ENCODE measurements around the gene RPS27. TPM values are rescaled to one million over a fixed set of nuclear protein-coding genes. Genes with fewer than 3 reads are reported as not detected.

The RPS27 gene
- total and polyA plus RNA-seq, 10 of the 15 experiments (the other 5 are each of a cell fraction or from before 2014, with no cell fraction given): 2,708 to 14,234 (median 8,874) TPM

- TF ChIP-seq RUNX3 (IDR thresholded peaks at IDR 0.05; ENCODE audit: low read length) (no peak), NFXL1 (IDR thresholded peaks at IDR 0.05; ENCODE audit: borderline replicate concordance) (no peak), SUZ12 (IDR thresholded peaks at IDR 0.05; ENCODE audit: unreplicated experiment) (no peak), MEF2B (IDR thresholded peaks at IDR 0.05; ENCODE audit: partially characterized antibody, poor library complexity, severe bottlenecking) (peak; percentile 38), IKZF1 (conservative IDR thresholded peaks at IDR 0.05) (peak; percentile 53), POLR2A (IDR thresholded peaks at IDR 0.05; ENCODE audit: low read depth, low read length) (no peak), CHD2 (IDR thresholded peaks at IDR 0.05; ENCODE audit: borderline replicate concordance, low read depth, low read length) (no peak), SREBF1 (IDR thresholded peaks at IDR 0.05; ENCODE audit: low read length) (no peak), HSF1 (IDR thresholded peaks at IDR 0.05; ENCODE audit: low read depth, low read length) (no peak), NFYA (IDR thresholded peaks at IDR 0.05; ENCODE audit: borderline replicate concordance, low read depth, low read length) (no peak), NBN (IDR thresholded peaks at IDR 0.05) (0 out of 2 replicates have a peak, but pooled peaks have one; percentile 10), SIX5 (IDR thresholded peaks at IDR 0.05; ENCODE audit: low read depth, low read length, severe bottlenecking) (no peak), NFIC (IDR thresholded peaks at IDR 0.05; ENCODE audit: low read depth, low read length) (no peak), MYB (IDR thresholded peaks at IDR 0.05; ENCODE audit: borderline replicate concordance, low read depth, low read length) (no peak), BCLAF1 (IDR thresholded peaks at IDR 0.05) (no peak), PRDM15 (CRISPR knock-in tag; IDR thresholded peaks at IDR 0.05) (no peak), JUNB (IDR thresholded peaks at IDR 0.05) (no peak), ATF7 (IDR thresholded peaks at IDR 0.05; ENCODE audit: low read depth) (peak; percentile 53), CREB1 (IDR thresholded peaks at IDR 0.05; ENCODE audit: low read depth) (no peak), ASH2L (IDR thresholded peaks at IDR 0.05; ENCODE audit: borderline replicate concordance, low read depth) (no peak), SMARCA5 (IDR thresholded peaks at IDR 0.05) (no peak), TCF7 (IDR thresholded peaks at IDR 0.05; ENCODE audit: borderline replicate concordance) (no peak), WRNIP1 (IDR thresholded peaks at IDR 0.05; ENCODE audit: borderline replicate concordance, low read depth, low read length) (no peak), BHLHE40 (IDR thresholded peaks at IDR 0.05; ENCODE audit: borderline replicate concordance in 1 of 2, low read depth in 2 of 2, low read length in 1 of 2) (no peak)
These were observed 26.7 kb upstream of the RPS27 start (continued) for GRCh38 chr1:153963850-153964331.
